PC-9 (cell line): Measurements from ENCODE around the gene GABRB1. TPM values are rescaled to one million over a fixed set of nuclear protein-coding genes. Genes with fewer than 3 reads are reported as not detected.

Experiments
- BruUV-seq: library from RNA; stranded (reverse); fragments of 400-500 nt; replicated peaks from 2 replicates; lab custom pipeline; 2021; lab: Mats Ljungman, UMichigan
- CTCF ChIA-PET: fragments of 300-600 bp; sonication (Branson Sonifier 250); formaldehyde crosslinking; loops from one replicate; lab custom pipeline; 2022; ENCODE audit warnings: antibody characterized with exemption; lab: Charles Lee
- POLR2A ChIA-PET: fragments of 300-600 bp; sonication (Branson Sonifier 250); formaldehyde crosslinking; loops from one replicate; lab custom pipeline; 2022; ENCODE audit warnings: antibody characterized with exemption; ENCODE audit not compliant: unreplicated experiment; lab: Charles Lee
- DNase-seq, 2 experiments: peaks; one replicate each; pipeline versions ENCODE4 v3.0.0 to v3.0.0-alpha.2; 2015 to 2022; ENCODE audit warnings: mixed read lengths in 1 of 2
- H2AFZ ChIP-seq: fragments of 200-600 bp; sonication (generic); 2 replicates; pipeline ENCODE4 v1.8.1; 2017; ENCODE audit warnings: antibody characterized with exemption
- H3F3A ChIP-seq: fragments of 200-600 bp; sonication (generic); 2 replicates; pipeline ENCODE4 v1.8.1; 2017; ENCODE audit warnings: antibody characterized with exemption, mild to moderate bottlenecking, low read depth; ENCODE audit not compliant: insufficient read depth
- H3K27ac ChIP-seq: fragments of 200-600 bp; sonication (generic); 2 replicates; pipeline ENCODE4 v1.6.1; 2016; ENCODE audit warnings: mixed run types
- H3K27me3 ChIP-seq: fragments of 200-600 bp; sonication (generic); 2 replicates; pipeline ENCODE4 v1.6.1; 2016; ENCODE audit warnings: low read depth, mixed run types; ENCODE audit not compliant: insufficient read depth
- H3K36me3 ChIP-seq: fragments of 200-600 bp; sonication (generic); 2 replicates; pipeline ENCODE4 v1.6.1; 2016; ENCODE audit warnings: low read depth, mixed run types
- H3K4me1 ChIP-seq: fragments of 200-600 bp; sonication (generic); replicated peaks from 2 replicates; pipeline ENCODE4 v1.6.1; 2016; ENCODE audit warnings: mixed run types; ENCODE audit not compliant: insufficient read depth
- H3K4me2 ChIP-seq: fragments of 200-600 bp; sonication (generic); 2 replicates; pipeline ENCODE4 v1.6.1; 2017; ENCODE audit warnings: mixed run types
- H3K4me3 ChIP-seq: fragments of 200-600 bp; sonication (generic); 2 replicates; pipeline ENCODE4 v1.6.1; 2016; ENCODE audit warnings: mixed run types
- H3K79me2 ChIP-seq: fragments of 200-600 bp; sonication (generic); 2 replicates; pipeline ENCODE4 v1.6.1; 2017; ENCODE audit warnings: low read depth, mixed run types
- H3K9me2 ChIP-seq: fragments of 200-600 bp; sonication (generic); 2 replicates; pipeline ENCODE4 v1.8.1; 2017; ENCODE audit warnings: mild to moderate bottlenecking; ENCODE audit not compliant: insufficient read depth
- H3K9me3 ChIP-seq: fragments of 200-600 bp; sonication (generic); 2 replicates; pipeline ENCODE4 v1.8.1; 2016; ENCODE audit warnings: low read depth; ENCODE audit not compliant: insufficient read depth
- H4K20me1 ChIP-seq: fragments of 200-600 bp; sonication (generic); 2 replicates; pipeline ENCODE4 v1.8.1; 2017; ENCODE audit not compliant: insufficient read depth
- EZH2 ChIP-seq: fragments of 200-600 bp; sonication (generic); IDR thresholded peaks from 2 replicates; pipeline ENCODE4 v1.8.0; 2017; ENCODE audit warnings: antibody characterized with exemption, low read depth
- intact Hi-C: fragments of 100-400 bp; cut with micrococcal nuclease; formaldehyde crosslinking; loops from one replicate; pipeline ENCODE4 v1.10.0; 2022; ENCODE audit not compliant: unreplicated experiment
- total RNA-seq: library from RNA; stranded (reverse); gene quantifications from 2 replicates; pipeline ENCODE4 v1.2.3, GENCODE V29; 2021
- TF ChIP-seq, protein P1 (sequence below): fragments of 200-600 bp; sonication (generic); conservative IDR thresholded peaks from 2 replicates; pipeline ENCODE4 v1.6.1; 2017; ENCODE audit warnings: mixed run types, antibody characterized with exemption, mild to moderate bottlenecking, moderate library complexity

Gene GABRB1
- total RNA-seq, 1 experiment from 2014 or later, result not detected

GRCh38 chr4:47101453-47101852 is 70.1 kb downstream of the GABRB1 start:
- BruUV-seq, result no TSS peak
- Histone ChIP-seq H3F3A (no peaks in the 10 kb centered on the region), H3K27me3 (no peaks in the 10 kb centered on the region), H3K36me3 (no peaks in the 10 kb centered on the region), H3K9me3 (no peaks in the 10 kb centered on the region), H4K20me1 (no peaks in the 10 kb centered on the region), H3K4me1 (no peaks in the 10 kb centered on the region), H3K4me3 (no peak overlapping the region), H3K9me2 (no peaks in the 10 kb centered on the region; the same call in 1 of the 2 replicates), H3K27ac (no peak overlapping the region), H3K79me2 (no peaks in the 10 kb centered on the region), H2AFZ (no peak overlapping the region), H3K4me2 (no peak overlapping the region)
- CTCF ChIA-PET, result no interaction called here
- intact Hi-C loops, result no loop called here
- TF ChIP-seq EZH2, result no peak
- TF ChIP-seq, protein P1, sequence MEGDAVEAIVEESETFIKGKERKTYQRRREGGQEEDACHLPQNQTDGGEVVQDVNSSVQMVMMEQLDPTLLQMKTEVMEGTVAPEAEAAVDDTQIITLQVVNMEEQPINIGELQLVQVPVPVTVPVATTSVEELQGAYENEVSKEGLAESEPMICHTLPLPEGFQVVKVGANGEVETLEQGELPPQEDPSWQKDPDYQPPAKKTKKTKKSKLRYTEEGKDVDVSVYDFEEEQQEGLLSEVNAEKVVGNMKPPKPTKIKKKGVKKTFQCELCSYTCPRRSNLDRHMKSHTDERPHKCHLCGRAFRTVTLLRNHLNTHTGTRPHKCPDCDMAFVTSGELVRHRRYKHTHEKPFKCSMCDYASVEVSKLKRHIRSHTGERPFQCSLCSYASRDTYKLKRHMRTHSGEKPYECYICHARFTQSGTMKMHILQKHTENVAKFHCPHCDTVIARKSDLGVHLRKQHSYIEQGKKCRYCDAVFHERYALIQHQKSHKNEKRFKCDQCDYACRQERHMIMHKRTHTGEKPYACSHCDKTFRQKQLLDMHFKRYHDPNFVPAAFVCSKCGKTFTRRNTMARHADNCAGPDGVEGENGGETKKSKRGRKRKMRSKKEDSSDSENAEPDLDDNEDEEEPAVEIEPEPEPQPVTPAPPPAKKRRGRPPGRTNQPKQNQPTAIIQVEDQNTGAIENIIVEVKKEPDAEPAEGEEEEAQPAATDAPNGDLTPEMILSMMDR, result no peak
- POLR2A ChIA-PET, result no interaction called here
- DNase-seq, result no peak

- Histone ChIP-seq H3K4me3 (no peak overlapping the region), H3K9me3 (no peaks in the 10 kb centered on the region), H4K20me1 (no peaks in the 10 kb centered on the region), H3K27me3 (no peaks in the 10 kb centered on the region), H3K4me1 (no peaks in the 10 kb centered on the region), H3K36me3 (no peaks in the 10 kb centered on the region), H3K79me2 (no peaks in the 10 kb centered on the region), H3K27ac (no peak overlapping the region), H3K9me2 (no peaks in the 10 kb centered on the region; the same call in 1 of the 2 replicates), H3K4me2 (no peak overlapping the region), H3F3A (no peaks in the 10 kb centered on the region), H2AFZ (no peak overlapping the region)
- CTCF ChIA-PET, result no interaction called here
- DNase-seq, result no peak
- no peak for TF ChIP-seq EZH2
- TF ChIP-seq, protein P1, result no peak
- BruUV-seq, result no TSS peak
- intact Hi-C loops, result no loop called here
- POLR2A ChIA-PET, result no interaction called here
Measured at GRCh38 chr4:47104986-47105385, 73.6 kb downstream of the GABRB1 start.

- H3K4me2 ChIP-seq, result no peak overlapping the region
- TF ChIP-seq EZH2, result no peak
- H3K27me3 ChIP-seq, result no peaks in the 10 kb centered on the region
- BruUV-seq, result no TSS peak
- ChIA-PET CTCF (interaction anchor here (0.6 kb wide), 1 partner anchor 629 kb away, joined by 3 read pairs; no protein-coding TSS in a partner anchor), POLR2A (no interaction called here)
- no peaks in the 10 kb centered on the region for H3K4me1 ChIP-seq
- intact Hi-C loops, result no loop called here
- H3F3A ChIP-seq, result no peaks in the 10 kb centered on the region
- DNase-seq, result no peak
- H4K20me1 ChIP-seq, result no peaks in the 10 kb centered on the region
- no peak overlapping the region for H3K4me3 ChIP-seq
- H3K27ac ChIP-seq, result no peak overlapping the region
- H3K9me3 ChIP-seq, result no peaks in the 10 kb centered on the region
- no peak overlapping the region for H2AFZ ChIP-seq
- H3K36me3 ChIP-seq, result no peaks in the 10 kb centered on the region
- H3K79me2 ChIP-seq, result no peaks in the 10 kb centered on the region
- H3K9me2 ChIP-seq, result no peaks in the 10 kb centered on the region
Measured at GRCh38 chr4:47106561-47106960, 75.2 kb downstream of the GABRB1 start.

GRCh38 chr4:47109379-47109778 is 78.0 kb downstream of the GABRB1 start:
- no peak for DNase-seq
- H3K27ac ChIP-seq, result no peak overlapping the region
- H4K20me1 ChIP-seq, result no peaks in the 10 kb centered on the region
- no peak overlapping the region for H3K4me3 ChIP-seq
- CTCF ChIA-PET, result no interaction called here
- intact Hi-C loops, result no loop called here
- no peaks in the 10 kb centered on the region for H3K79me2 ChIP-seq
- no peaks in the 10 kb centered on the region for H3K9me2 ChIP-seq
- no peaks in the 10 kb centered on the region for H3K4me1 ChIP-seq
- TF ChIP-seq, protein P1, result no peak
- TF ChIP-seq EZH2, result no peak
- POLR2A ChIA-PET, result no interaction called here
- H3K36me3 ChIP-seq, result no peaks in the 10 kb centered on the region
- no TSS peak for BruUV-seq
- H3K4me2 ChIP-seq, result no peak overlapping the region
- H3K27me3 ChIP-seq, result no peaks in the 10 kb centered on the region
- H3F3A ChIP-seq, result no peaks in the 10 kb centered on the region
- H3K9me3 ChIP-seq, result no peaks in the 10 kb centered on the region
- no peak overlapping the region for H2AFZ ChIP-seq
